ENCODE results near the gene LKAAEAR1. TPM values are rescaled to one million over a fixed set of nuclear protein-coding genes. Genes with fewer than 3 reads are reported as not detected.
A peak's percentile ranks its signal among the peaks of the same experiment; 100 is the strongest.

The LKAAEAR1 gene
- total and polyA plus RNA-seq, 2 of the 13 experiments (the other 11 are each of a cell fraction or from before 2014, with no cell fraction given) = not detected

GRCh38 chr20:64062596-64063388 is 21.4 kb downstream of the LKAAEAR1 start, which contains the start of gene TCEA2 (continued):
- no peak for TF ChIP-seq ZFP37 (CRISPR knock-in tag; IDR thresholded peaks at IDR 0.05; ENCODE audit: borderline replicate concordance)
- TF ChIP-seq NONO (IDR thresholded peaks at IDR 0.05) = no peak
- peak; percentile 93 for TF ChIP-seq NONO (CRISPR knock-in tag; conservative IDR thresholded peaks at IDR 0.05)
- no peak for TF ChIP-seq SYNCRIP (IDR thresholded peaks at IDR 0.05; ENCODE audit: insufficient read depth, low read depth, low read length)
- peak; percentile 92 for TF ChIP-seq MXD1 (CRISPR knock-in tag; IDR thresholded peaks at IDR 0.05)
- TF ChIP-seq ZFX (CRISPR knock-in tag; IDR thresholded peaks at IDR 0.05; ENCODE audit: low read depth) = peak; percentile 99
- peak; percentile 76 for TF ChIP-seq ZNF546 (CRISPR knock-in tag; conservative IDR thresholded peaks at IDR 0.05)
- peak; percentile 73 for TF ChIP-seq MNT (IDR thresholded peaks at IDR 0.05)
- peak; percentile 96 for TF ChIP-seq KDM5B (CRISPR knock-in tag; IDR thresholded peaks at IDR 0.05; ENCODE audit: borderline replicate concordance)
- no peak; the same call in 1 of the 2 replicates for TF ChIP-seq NFE2 (CRISPR knock-in tag; IDR thresholded peaks at IDR 0.05)
- peak; percentile 57 for TF ChIP-seq HHEX (CRISPR knock-in tag; IDR thresholded peaks at IDR 0.05)
- no peak for TF ChIP-seq ZNF577 (CRISPR knock-in tag; IDR thresholded peaks at IDR 0.05; ENCODE audit: borderline replicate concordance, low read depth)
- no peak; the same call in 1 of the 2 replicates for TF ChIP-seq USF2 (IDR thresholded peaks at IDR 0.05; ENCODE audit: low read depth, low read length)
- TF ChIP-seq USF2 (CRISPR knock-in tag; IDR thresholded peaks at IDR 0.05; ENCODE audit: borderline replicate concordance) = 0 out of 2 replicates have a peak, but pooled peaks have one; percentile 61
- no peak for TF ChIP-seq SKI (IDR thresholded peaks at IDR 0.05; ENCODE audit: partially characterized antibody)
- no peak for TF ChIP-seq LCORL (IDR thresholded peaks at IDR 0.05)
- TF ChIP-seq LCORL (CRISPR knock-in tag; IDR thresholded peaks at IDR 0.05) = peak; percentile 80
- peak; percentile 82 for TF ChIP-seq HNRNPLL (IDR thresholded peaks at IDR 0.05; ENCODE audit: low read depth, low read length, poor library complexity, severe bottlenecking)
- no peak for TF ChIP-seq MBNL3 (CRISPR knock-in tag; conservative IDR thresholded peaks at IDR 0.05)
- TF ChIP-seq, protein P1, sequence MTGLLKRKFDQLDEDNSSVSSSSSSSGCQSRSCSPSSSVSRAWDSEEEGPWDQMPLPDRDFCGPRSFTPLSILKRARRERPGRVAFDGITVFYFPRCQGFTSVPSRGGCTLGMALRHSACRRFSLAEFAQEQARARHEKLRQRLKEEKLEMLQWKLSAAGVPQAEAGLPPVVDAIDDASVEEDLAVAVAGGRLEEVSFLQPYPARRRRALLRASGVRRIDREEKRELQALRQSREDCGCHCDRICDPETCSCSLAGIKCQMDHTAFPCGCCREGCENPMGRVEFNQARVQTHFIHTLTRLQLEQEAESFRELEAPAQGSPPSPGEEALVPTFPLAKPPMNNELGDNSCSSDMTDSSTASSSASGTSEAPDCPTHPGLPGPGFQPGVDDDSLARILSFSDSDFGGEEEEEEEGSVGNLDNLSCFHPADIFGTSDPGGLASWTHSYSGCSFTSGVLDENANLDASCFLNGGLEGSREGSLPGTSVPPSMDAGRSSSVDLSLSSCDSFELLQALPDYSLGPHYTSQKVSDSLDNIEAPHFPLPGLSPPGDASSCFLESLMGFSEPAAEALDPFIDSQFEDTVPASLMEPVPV (CRISPR knock-in tag; IDR thresholded peaks at IDR 0.05) = no peak; the same call in 1 of the 2 replicates
- TF ChIP-seq, protein P2, sequence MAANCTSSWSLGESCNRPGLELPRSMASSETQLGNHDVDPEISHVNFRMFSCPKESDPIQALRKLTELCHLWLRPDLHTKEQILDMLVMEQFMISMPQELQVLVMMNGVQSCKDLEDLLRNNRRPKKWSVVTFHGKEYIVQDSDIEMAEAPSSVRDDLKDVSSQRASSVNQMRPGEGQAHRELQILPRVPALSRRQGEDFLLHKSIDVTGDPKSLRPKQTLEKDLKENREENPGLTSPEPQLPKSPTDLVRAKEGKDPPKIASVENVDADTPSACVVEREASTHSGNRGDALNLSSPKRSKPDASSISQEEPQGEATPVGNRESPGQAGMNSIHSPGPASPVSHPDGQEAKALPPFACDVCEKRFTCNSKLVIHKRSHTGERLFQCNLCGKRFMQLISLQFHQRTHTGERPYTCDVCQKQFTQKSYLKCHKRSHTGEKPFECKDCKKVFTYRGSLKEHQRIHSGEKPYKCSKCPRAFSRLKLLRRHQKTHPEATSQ (CRISPR knock-in tag; IDR thresholded peaks at IDR 0.05; ENCODE audit: borderline replicate concordance) = peak; percentile 32; the same call in 1 of the 2 replicates
- TF ChIP-seq ZNF782 (CRISPR knock-in tag; IDR thresholded peaks at IDR 0.05; ENCODE audit: borderline replicate concordance) = no peak

Data from HepG2 (cell line).